ENCODE measurements around the gene DEGS2.

Gene DEGS2

DNA sequence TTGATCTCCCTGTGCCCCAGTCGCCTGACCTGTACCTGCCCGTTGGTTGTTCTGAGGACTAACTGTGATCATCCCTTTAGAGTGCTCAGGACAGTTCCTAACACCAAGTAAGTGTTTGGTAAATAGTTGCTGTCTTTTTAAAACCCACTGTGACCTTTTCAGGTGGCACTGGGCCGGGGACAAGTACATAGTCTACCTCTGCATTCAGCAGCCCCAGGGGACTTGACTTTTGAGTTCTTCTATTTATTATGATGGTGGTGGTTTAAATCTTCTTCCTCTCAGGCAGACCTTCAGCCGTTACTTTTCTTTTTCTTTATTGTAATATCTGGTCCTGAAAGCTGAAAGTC is 55.5 kb downstream of the DEGS2 start:
- no peak overlapping the region for H3K4me3 ChIP-seq (ENCODE audit: low read depth, low read length)
- TF ChIP-seq, protein P1, sequence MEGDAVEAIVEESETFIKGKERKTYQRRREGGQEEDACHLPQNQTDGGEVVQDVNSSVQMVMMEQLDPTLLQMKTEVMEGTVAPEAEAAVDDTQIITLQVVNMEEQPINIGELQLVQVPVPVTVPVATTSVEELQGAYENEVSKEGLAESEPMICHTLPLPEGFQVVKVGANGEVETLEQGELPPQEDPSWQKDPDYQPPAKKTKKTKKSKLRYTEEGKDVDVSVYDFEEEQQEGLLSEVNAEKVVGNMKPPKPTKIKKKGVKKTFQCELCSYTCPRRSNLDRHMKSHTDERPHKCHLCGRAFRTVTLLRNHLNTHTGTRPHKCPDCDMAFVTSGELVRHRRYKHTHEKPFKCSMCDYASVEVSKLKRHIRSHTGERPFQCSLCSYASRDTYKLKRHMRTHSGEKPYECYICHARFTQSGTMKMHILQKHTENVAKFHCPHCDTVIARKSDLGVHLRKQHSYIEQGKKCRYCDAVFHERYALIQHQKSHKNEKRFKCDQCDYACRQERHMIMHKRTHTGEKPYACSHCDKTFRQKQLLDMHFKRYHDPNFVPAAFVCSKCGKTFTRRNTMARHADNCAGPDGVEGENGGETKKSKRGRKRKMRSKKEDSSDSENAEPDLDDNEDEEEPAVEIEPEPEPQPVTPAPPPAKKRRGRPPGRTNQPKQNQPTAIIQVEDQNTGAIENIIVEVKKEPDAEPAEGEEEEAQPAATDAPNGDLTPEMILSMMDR (IDR thresholded peaks at IDR 0.05; ENCODE audit: borderline replicate concordance, insufficient read depth, low read depth, low read length) = no peak

DNA sequence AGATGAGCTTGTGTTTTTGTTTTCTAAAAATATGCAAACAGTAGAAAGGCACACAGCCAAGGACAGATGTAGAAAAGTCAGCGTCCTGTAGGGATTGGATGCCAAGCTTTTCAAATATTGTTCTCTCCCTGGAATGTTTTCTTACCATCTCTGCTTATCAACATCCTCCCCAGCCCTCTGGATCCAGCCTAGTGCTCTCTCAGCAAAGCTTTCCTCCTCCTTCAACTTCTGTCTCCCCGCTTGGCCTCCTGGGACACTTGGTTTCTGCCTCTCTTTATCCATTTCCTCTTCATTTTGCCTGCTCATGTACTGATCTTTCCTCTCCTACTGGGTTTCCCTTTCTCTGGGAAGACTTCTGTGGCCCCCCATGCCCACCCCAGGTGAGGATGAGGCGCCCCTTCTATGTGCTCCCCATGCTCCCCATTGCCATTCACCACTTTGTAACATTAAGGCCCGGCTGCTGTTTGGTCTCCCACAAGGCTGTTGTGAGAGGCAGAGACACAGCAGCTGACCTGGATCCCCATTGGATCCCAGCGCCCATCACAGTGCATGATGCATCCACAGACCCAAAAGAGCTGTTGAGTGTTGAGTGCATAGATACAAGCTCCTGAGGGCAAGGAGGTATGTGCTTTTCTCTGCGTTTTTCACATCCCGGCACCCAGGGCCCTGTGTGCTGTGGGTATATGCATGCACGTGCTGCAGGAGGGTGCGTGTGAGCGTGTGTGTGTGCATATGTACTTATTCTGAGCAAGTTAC is 56.0 kb downstream of the DEGS2 start:
- TF ChIP-seq, protein P1 (IDR thresholded peaks at IDR 0.05; ENCODE audit: borderline replicate concordance, insufficient read depth, low read depth, low read length) = no peak
- H3K4me3 ChIP-seq (ENCODE audit: low read depth, low read length) = no peak overlapping the region

DNA sequence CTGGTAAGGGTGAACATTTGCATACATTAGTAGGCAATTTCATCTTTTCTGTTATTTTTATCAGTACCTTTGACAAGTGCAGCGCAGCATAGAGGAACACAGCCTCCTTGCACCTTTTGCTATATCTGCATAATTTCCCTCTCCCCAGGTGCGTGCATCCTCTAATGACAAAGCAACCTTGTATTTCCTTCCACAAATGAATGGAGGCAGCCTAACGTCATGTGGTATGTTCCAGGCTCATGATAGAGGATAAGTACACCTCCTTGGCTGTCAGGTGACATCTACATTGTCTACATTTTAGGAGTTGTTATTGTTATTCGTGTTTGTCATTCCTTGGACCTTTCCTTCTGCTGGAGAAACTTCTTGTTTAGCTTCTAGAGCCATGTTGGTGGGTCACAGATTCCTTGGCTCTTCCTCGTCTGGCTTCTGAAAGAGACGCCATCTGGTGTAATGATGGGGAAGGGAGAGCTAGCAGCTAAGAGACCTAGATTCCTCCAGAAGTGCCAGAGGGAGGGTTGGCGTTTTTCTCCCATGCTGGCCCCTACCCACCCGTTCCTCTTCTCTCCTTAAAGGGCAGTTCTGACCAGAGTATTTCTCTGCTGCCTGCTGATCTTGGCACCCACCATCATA is 57.2 kb downstream of the DEGS2 start:
- TF ChIP-seq, protein P1 (IDR thresholded peaks at IDR 0.05; ENCODE audit: borderline replicate concordance, insufficient read depth, low read depth, low read length) = no peak
- no peak overlapping the region for H3K4me3 ChIP-seq (ENCODE audit: low read depth, low read length)

DNA sequence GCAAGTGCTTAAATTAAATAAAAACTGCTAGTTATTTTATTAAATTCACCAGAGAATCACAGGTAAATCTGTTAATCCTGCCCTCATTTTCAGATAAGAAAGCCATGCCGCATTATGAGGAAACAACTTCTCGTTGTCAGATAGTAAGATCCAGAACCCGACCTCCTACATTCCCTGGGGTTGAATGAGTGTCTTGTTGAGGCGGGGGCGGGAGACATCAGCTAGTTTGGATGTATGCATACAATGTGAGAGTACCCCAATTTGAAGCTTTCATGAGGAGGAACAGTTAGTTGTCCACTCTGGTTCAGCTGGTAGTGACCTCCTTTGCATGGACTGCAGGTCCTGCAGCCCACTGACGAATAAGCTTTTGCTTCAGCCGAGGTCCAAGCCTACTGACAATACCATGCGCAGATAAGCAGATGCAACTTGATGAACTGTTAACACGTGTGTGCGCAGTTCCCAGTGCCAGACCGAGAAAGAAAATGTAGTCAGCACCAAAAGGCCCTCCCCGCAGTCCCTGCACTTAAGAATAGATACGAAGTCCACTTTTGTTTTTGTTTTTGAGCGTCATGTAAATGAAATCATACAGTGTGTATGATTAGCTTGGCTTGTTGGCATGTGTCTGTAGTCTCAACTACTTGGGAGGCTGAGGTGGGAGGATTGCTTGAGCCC is 59.3 kb downstream of the DEGS2 start:
- H3K4me3 ChIP-seq (ENCODE audit: low read depth, low read length) = no peak overlapping the region
- TF ChIP-seq, protein P1 (IDR thresholded peaks at IDR 0.05; ENCODE audit: borderline replicate concordance, insufficient read depth, low read depth, low read length) = no peak

DNA sequence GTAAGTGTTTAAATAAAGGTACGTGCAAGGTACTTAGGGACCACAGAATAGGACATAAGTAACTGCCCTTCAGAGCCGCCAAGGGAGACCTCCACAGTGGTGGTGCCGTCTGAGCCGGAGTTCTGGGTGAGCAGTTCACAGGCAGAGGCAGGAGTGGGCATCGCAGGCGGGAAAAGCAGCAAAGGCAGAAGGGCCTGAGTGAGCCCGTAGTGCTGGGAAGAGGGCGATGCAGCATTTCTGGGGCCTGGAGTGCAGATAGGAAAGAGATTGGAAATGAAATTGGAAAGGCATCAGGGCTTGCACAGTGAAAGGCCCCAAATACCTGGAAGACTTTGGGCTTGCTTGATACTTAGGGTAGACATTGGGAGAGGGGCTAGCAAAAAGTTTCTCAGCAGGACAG is 61.3 kb downstream of the DEGS2 start:
- no peak overlapping the region for H3K4me3 ChIP-seq (ENCODE audit: low read depth, low read length)
- TF ChIP-seq, protein P1 (IDR thresholded peaks at IDR 0.05; ENCODE audit: borderline replicate concordance, insufficient read depth, low read depth, low read length) = no peak

DNA sequence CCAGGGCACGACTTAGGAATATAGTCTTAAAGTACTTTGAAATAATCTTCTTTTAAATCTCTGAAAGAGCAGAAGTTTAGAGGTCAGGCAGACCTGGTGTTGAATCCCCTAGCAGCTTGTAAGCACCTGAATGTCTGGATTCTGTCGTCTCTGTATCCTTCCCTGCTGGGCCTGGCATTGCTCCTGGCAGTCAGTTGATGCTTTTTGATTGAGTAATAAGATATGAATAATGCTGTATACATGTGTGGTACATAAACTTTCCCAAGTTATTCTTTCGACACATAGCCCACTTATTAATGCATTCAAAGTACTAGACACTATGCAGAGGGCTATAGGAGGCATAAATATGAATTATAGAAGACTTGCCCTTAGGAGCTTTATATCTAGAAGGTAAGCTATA is 62.8 kb downstream of the DEGS2 start:
- TF ChIP-seq, protein P1 (IDR thresholded peaks at IDR 0.05; ENCODE audit: borderline replicate concordance, insufficient read depth, low read depth, low read length) = no peak

More for the DNA sequence above, 62.8 kb downstream of the DEGS2 start:
- H3K4me3 ChIP-seq (ENCODE audit: low read depth, low read length) = no peak overlapping the region

All from GM12875 (cell line).